ENCODE measurements around the gene PSME2. TPM values are rescaled to one million over a fixed set of nuclear protein-coding genes. Genes with fewer than 3 reads are reported as not detected.

PSME2 gene
- total and polyA plus RNA-seq, 9 of the 15 experiments (the other 6 are each of a cell fraction or from before 2014, with no cell fraction given), result 111 to 579 (median 159) TPM

DNA sequence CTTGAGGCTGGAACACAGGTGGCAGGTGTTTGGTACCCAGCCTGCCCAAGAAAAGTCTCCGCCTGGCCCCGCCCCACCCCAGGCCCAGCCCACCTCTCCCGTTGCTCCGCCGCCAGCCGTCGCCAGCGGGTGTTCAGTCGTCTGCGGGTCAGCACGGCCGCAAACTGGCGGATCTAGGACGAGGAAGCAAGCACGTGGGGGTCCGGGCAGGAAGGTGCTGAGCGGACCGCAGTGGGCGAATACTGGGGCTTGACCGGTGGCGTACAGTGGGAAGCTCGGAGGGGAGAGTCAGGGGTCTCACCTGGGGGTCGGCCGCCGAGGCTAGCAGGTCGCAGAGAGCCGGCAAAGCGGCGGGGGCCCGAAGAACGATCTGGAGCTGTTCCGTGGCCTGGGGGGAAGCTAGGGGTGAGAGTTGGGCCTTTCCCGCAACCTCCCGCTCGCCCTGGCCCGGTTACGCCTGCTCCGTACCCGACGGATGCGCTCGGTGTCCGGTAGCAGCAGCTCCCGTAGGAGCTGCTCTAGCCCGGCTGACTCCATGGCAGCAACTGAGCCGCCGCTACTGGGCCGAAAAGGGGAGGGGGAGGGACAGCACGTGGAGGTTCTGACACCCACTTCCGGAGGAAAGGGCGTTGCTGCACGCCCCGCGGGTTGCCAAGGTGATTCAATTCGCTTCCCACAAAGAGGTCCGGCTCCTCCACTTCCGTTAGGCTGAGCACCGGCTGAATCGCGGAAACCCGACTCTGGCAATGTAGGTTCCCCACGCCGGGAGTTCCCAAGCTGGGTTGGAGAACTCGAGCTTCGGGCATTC, 42.0 kb upstream of the PSME2 start, which contains the start of gene IPO4 (continued):
- TF ChIP-seq ZNF121 (CRISPR knock-in tag; conservative IDR thresholded peaks at IDR 0.05), result no peak
- TF ChIP-seq EP400 (IDR thresholded peaks at IDR 0.05), result peak; percentile 93
- peak; percentile 94 for TF ChIP-seq KLF13 (tag; IDR thresholded peaks at IDR 0.05; ENCODE audit: borderline replicate concordance, low read depth)
- no peak for TF ChIP-seq HNRNPUL1 (IDR thresholded peaks at IDR 0.05; ENCODE audit: low read length)
- peak; percentile 8; the same call in 1 of the 2 replicates for TF ChIP-seq CEBPG (CRISPR knock-in tag; IDR thresholded peaks at IDR 0.05)
- TF ChIP-seq CEBPG (tag; conservative IDR thresholded peaks at IDR 0.05 in 1 of 2, IDR thresholded peaks at IDR 0.05 in 1 of 2), result no peak
- TF ChIP-seq OTX1 (CRISPR knock-in tag; IDR thresholded peaks at IDR 0.05), result 0 out of 2 replicates have a peak, but pooled peaks have one; percentile 7
- TF ChIP-seq, protein P1, sequence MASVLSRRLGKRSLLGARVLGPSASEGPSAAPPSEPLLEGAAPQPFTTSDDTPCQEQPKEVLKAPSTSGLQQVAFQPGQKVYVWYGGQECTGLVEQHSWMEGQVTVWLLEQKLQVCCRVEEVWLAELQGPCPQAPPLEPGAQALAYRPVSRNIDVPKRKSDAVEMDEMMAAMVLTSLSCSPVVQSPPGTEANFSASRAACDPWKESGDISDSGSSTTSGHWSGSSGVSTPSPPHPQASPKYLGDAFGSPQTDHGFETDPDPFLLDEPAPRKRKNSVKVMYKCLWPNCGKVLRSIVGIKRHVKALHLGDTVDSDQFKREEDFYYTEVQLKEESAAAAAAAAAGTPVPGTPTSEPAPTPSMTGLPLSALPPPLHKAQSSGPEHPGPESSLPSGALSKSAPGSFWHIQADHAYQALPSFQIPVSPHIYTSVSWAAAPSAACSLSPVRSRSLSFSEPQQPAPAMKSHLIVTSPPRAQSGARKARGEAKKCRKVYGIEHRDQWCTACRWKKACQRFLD (CRISPR knock-in tag; IDR thresholded peaks at IDR 0.05), result peak; percentile 82; the same call in 1 of the 2 replicates
- no peak for TF ChIP-seq LARP7 (IDR thresholded peaks at IDR 0.05)
- peak; percentile 88 for TF ChIP-seq POLR2A (conservative IDR thresholded peaks at IDR 0.05)
- peak; percentile 80 for TF ChIP-seq JUND (IDR thresholded peaks at IDR 0.05; ENCODE audit: borderline replicate concordance, low read depth, low read length)
- no peak; the same call in 2 of the 3 replicates for TF ChIP-seq JUND (tag; IDR thresholded peaks at IDR 0.05; ENCODE audit: borderline replicate concordance, low read depth, low read length)
- TF ChIP-seq, protein P2, sequence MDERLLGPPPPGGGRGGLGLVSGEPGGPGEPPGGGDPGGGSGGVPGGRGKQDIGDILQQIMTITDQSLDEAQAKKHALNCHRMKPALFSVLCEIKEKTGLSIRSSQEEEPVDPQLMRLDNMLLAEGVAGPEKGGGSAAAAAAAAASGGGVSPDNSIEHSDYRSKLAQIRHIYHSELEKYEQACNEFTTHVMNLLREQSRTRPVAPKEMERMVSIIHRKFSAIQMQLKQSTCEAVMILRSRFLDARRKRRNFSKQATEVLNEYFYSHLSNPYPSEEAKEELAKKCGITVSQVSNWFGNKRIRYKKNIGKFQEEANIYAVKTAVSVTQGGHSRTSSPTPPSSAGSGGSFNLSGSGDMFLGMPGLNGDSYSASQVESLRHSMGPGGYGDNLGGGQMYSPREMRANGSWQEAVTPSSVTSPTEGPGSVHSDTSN (CRISPR knock-in tag; IDR thresholded peaks at IDR 0.05; ENCODE audit: low read depth), result no peak
- TF ChIP-seq, protein P2 (tag; conservative IDR thresholded peaks at IDR 0.05; ENCODE audit: low read depth), result no peak
- TF ChIP-seq, protein P3, sequence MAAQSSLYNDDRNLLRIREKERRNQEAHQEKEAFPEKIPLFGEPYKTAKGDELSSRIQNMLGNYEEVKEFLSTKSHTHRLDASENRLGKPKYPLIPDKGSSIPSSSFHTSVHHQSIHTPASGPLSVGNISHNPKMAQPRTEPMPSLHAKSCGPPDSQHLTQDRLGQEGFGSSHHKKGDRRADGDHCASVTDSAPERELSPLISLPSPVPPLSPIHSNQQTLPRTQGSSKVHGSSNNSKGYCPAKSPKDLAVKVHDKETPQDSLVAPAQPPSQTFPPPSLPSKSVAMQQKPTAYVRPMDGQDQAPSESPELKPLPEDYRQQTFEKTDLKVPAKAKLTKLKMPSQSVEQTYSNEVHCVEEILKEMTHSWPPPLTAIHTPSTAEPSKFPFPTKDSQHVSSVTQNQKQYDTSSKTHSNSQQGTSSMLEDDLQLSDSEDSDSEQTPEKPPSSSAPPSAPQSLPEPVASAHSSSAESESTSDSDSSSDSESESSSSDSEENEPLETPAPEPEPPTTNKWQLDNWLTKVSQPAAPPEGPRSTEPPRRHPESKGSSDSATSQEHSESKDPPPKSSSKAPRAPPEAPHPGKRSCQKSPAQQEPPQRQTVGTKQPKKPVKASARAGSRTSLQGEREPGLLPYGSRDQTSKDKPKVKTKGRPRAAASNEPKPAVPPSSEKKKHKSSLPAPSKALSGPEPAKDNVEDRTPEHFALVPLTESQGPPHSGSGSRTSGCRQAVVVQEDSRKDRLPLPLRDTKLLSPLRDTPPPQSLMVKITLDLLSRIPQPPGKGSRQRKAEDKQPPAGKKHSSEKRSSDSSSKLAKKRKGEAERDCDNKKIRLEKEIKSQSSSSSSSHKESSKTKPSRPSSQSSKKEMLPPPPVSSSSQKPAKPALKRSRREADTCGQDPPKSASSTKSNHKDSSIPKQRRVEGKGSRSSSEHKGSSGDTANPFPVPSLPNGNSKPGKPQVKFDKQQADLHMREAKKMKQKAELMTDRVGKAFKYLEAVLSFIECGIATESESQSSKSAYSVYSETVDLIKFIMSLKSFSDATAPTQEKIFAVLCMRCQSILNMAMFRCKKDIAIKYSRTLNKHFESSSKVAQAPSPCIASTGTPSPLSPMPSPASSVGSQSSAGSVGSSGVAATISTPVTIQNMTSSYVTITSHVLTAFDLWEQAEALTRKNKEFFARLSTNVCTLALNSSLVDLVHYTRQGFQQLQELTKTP (IDR thresholded peaks at IDR 0.05; ENCODE audit: low read depth in 1 of 2, partially characterized antibody in 2 of 2), result peak in 1 of 2 experiments; percentile 67
- peak; percentile 62; the same call in 1 of the 2 replicates for TF ChIP-seq RNF2 (IDR thresholded peaks at IDR 0.05)
- TF ChIP-seq ELF2 (CRISPR knock-in tag; IDR thresholded peaks at IDR 0.05), result 0 out of 2 replicates have a peak, but pooled peaks have one; percentile 69
- TF ChIP-seq FOXK2 (conservative IDR thresholded peaks at IDR 0.05 in 1 of 2, IDR thresholded peaks at IDR 0.05 in 1 of 2; ENCODE audit: low read depth in 2 of 2), result peak; percentile 55 to 69
- no peak for TF ChIP-seq ZNF274 (IDR thresholded peaks at IDR 0.05; ENCODE audit: borderline replicate concordance, low read depth, low read length)

Data from K562 (cell line).